HEK293 (cell line): ENCODE results near the gene UFSP1.
A peak's percentile ranks its signal among the peaks of the same experiment; 100 is the strongest.

ENCODE experiments used
- EGR2 ChIP-seq: fragments of 450-650 bp; formaldehyde crosslinking; IDR thresholded peaks from 2 replicates; pipeline ENCODE4 v1.5.1; 2016; ENCODE audit warnings: low read depth, missing biosample characterization, missing genetic modification characterization
- FEZF1 ChIP-seq: fragments of 450-650 bp; formaldehyde crosslinking; IDR thresholded peaks from 2 replicates; pipeline ENCODE4 v1.5.1; 2016; ENCODE audit warnings: missing biosample characterization, missing genetic modification characterization
- GFI1B ChIP-seq: fragments of 450-650 bp; formaldehyde crosslinking; IDR thresholded peaks from 2 replicates; pipeline ENCODE4 v1.5.1; 2016; ENCODE audit warnings: missing biosample characterization, missing genetic modification characterization
- RBAK ChIP-seq: fragments of 450-650 bp; formaldehyde crosslinking; IDR thresholded peaks from 2 replicates; pipeline ENCODE4 v1.5.1; 2016; ENCODE audit warnings: missing biosample characterization, missing genetic modification characterization
- SCRT1 ChIP-seq: fragments of 450-650 bp; formaldehyde crosslinking; IDR thresholded peaks from 2 replicates; pipeline ENCODE4 v1.5.1; 2016; ENCODE audit warnings: missing biosample characterization, missing genetic modification characterization, borderline replicate concordance
- TRIM28 ChIP-seq: IDR thresholded peaks from 2 replicates; pipeline ENCODE4 v1.6.1; 2011; ENCODE audit warnings: low read length, control low read depth, borderline replicate concordance
- ZBTB21 ChIP-seq: fragments of 450-650 bp; formaldehyde crosslinking; IDR thresholded peaks from 2 replicates; pipeline ENCODE4 v1.5.1; 2017; ENCODE audit warnings: missing biosample characterization, missing genetic modification characterization
- ZBTB7A ChIP-seq: fragments of 450-650 bp; formaldehyde crosslinking; IDR thresholded peaks from 2 replicates; pipeline ENCODE4 v1.5.1; 2016; ENCODE audit warnings: low read depth, missing biosample characterization, missing genetic modification characterization
- ZNF121 ChIP-seq: fragments of 450-650 bp; formaldehyde crosslinking; IDR thresholded peaks from 2 replicates; pipeline ENCODE4 v1.5.1; 2016; ENCODE audit warnings: missing biosample characterization, missing genetic modification characterization
- ZNF138 ChIP-seq: fragments of 450-650 bp; formaldehyde crosslinking; IDR thresholded peaks from 2 replicates; pipeline ENCODE4 v1.5.1; 2016; ENCODE audit warnings: missing biosample characterization, missing genetic modification characterization, borderline replicate concordance
- ZNF146 ChIP-seq: fragments of 450-650 bp; formaldehyde crosslinking; IDR thresholded peaks from 2 replicates; pipeline ENCODE4 v1.5.1; 2016; ENCODE audit warnings: missing biosample characterization, missing genetic modification characterization
- ZNF169 ChIP-seq: fragments of 450-650 bp; formaldehyde crosslinking; IDR thresholded peaks from 2 replicates; pipeline ENCODE4 v1.5.1; 2016; ENCODE audit warnings: missing biosample characterization, missing genetic modification characterization
- ZNF223 ChIP-seq: fragments of 450-650 bp; formaldehyde crosslinking; IDR thresholded peaks from 2 replicates; pipeline ENCODE4 v1.5.1; 2016; ENCODE audit warnings: missing biosample characterization, missing genetic modification characterization
- ZNF274 ChIP-seq, 2 experiments: fragments of 200-500 bp in 1 of 2; fragments of 450-650 bp in 1 of 2; sonication (Bioruptor generic) in 1 of 2; formaldehyde crosslinking in 1 of 2; IDR thresholded peaks; 2 replicates each; pipeline versions ENCODE4 v1.5.1 to v1.6.1; 2014 to 2016; ENCODE audit warnings: borderline replicate concordance in 1 of 2, inconsistent platforms in 1 of 2, low read length in 1 of 2, missing biosample characterization in 1 of 2, missing genetic modification characterization in 1 of 2
- ZNF292 ChIP-seq: fragments of 450-650 bp; formaldehyde crosslinking; IDR thresholded peaks from 2 replicates; pipeline ENCODE4 v1.5.1; 2016; ENCODE audit warnings: low read depth, missing biosample characterization, missing genetic modification characterization, borderline replicate concordance
- ZNF335 ChIP-seq: fragments of 450-650 bp; formaldehyde crosslinking; conservative IDR thresholded peaks from 2 replicates; pipeline ENCODE4 v1.5.1; 2016; ENCODE audit warnings: missing biosample characterization, missing genetic modification characterization
- ZNF404 ChIP-seq: fragments of 450-650 bp; formaldehyde crosslinking; IDR thresholded peaks from 2 replicates; pipeline ENCODE4 v1.5.1; 2017; ENCODE audit warnings: missing biosample characterization, missing genetic modification characterization
- ZNF433 ChIP-seq: fragments of 450-650 bp; formaldehyde crosslinking; IDR thresholded peaks from 2 replicates; pipeline ENCODE4 v1.5.1; 2016; ENCODE audit warnings: missing biosample characterization, missing genetic modification characterization, low read depth
- ZNF501 ChIP-seq: fragments of 450-650 bp; formaldehyde crosslinking; IDR thresholded peaks from 2 replicates; pipeline ENCODE4 v1.5.1; 2016; ENCODE audit warnings: missing biosample characterization, missing genetic modification characterization
- ZNF529 ChIP-seq: fragments of 450-650 bp; formaldehyde crosslinking; IDR thresholded peaks from 2 replicates; pipeline ENCODE4 v1.5.1; 2017; ENCODE audit warnings: missing genetic modification characterization, missing biosample characterization; ENCODE audit not compliant: insufficient replicate concordance
- ZNF548 ChIP-seq: fragments of 450-650 bp; formaldehyde crosslinking; IDR thresholded peaks from 2 replicates; pipeline ENCODE4 v1.5.1; 2016; ENCODE audit warnings: missing biosample characterization, missing genetic modification characterization
- ZNF560 ChIP-seq: fragments of 450-650 bp; formaldehyde crosslinking; IDR thresholded peaks from 2 replicates; pipeline ENCODE4 v1.5.1; 2017; ENCODE audit warnings: missing biosample characterization, missing genetic modification characterization, borderline replicate concordance
- ZNF623 ChIP-seq: fragments of 450-650 bp; formaldehyde crosslinking; IDR thresholded peaks from 2 replicates; pipeline ENCODE4 v1.5.1; 2016; ENCODE audit warnings: missing biosample characterization, missing genetic modification characterization
- ZNF629 ChIP-seq: fragments of 450-650 bp; formaldehyde crosslinking; IDR thresholded peaks from 2 replicates; pipeline ENCODE4 v1.5.1; 2017; ENCODE audit warnings: missing biosample characterization, missing genetic modification characterization
- ZNF654 ChIP-seq: fragments of 450-650 bp; formaldehyde crosslinking; IDR thresholded peaks from 2 replicates; pipeline ENCODE4 v1.5.1; 2016; ENCODE audit warnings: low read depth, missing biosample characterization, missing genetic modification characterization
- ZNF670 ChIP-seq: fragments of 450-650 bp; formaldehyde crosslinking; IDR thresholded peaks from 2 replicates; pipeline ENCODE4 v1.5.1; 2016; ENCODE audit warnings: missing biosample characterization, missing genetic modification characterization, low read depth
- ZXDB ChIP-seq: fragments of 450-650 bp; formaldehyde crosslinking; IDR thresholded peaks from 2 replicates; pipeline ENCODE4 v1.5.1; 2016; ENCODE audit warnings: missing biosample characterization, missing genetic modification characterization
- TF ChIP-seq, protein P1 (sequence below): fragments of 450-650 bp; formaldehyde crosslinking; IDR thresholded peaks from 2 replicates; pipeline ENCODE4 v1.5.1; 2016; ENCODE audit warnings: missing biosample characterization, missing genetic modification characterization
- TF ChIP-seq, protein P2 (sequence below): fragments of 450-650 bp; formaldehyde crosslinking; IDR thresholded peaks from 2 replicates; pipeline ENCODE4 v1.5.1; 2016; ENCODE audit warnings: missing biosample characterization, missing genetic modification characterization
- TF ChIP-seq, protein P3 (sequence below): fragments of 450-650 bp; formaldehyde crosslinking; IDR thresholded peaks from 2 replicates; pipeline ENCODE4 v1.5.1; 2016; ENCODE audit warnings: missing biosample characterization, missing genetic modification characterization
- TF ChIP-seq, protein P4 (sequence below): fragments of 450-650 bp; formaldehyde crosslinking; IDR thresholded peaks from 2 replicates; pipeline ENCODE4 v1.5.1; 2016; ENCODE audit warnings: missing biosample characterization, missing genetic modification characterization, low read depth

Gene UFSP1

DNA sequence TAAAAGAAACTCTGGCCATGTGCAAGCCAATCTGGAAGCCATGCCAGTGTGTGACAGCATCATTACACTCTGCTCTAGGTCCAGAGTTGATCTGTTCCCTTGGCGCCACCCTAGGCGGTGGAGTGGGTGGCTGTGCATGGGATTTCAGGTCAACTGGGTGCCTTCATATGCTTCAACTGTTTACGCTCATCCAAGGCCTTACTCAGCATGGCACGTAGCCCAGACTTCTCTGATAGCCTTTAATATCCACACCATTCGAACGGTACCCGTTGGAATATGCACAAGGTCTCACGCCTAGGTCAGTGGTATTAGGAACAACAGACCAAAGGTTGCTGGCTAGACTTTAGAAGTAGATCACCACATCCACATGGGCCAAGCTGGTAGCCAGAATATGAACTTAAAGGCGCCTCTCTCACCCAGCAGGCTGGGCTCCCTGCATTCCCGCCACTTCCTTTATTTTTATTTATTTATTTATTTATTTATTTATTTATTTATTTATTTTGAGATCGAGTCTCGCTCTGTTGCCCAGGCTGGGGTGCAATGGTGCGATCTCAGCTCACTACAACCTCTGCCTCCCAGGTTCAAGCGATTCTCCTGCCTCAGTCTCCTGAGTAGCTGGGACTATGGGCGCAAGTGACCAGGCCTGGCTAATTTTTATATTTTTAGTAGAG lies 24.8 kb upstream of the UFSP1 start (continued):
- TF ChIP-seq ZXDB (tag by site-specific recombination) (peak; percentile 52; the same call in 1 of the 2 replicates), ZNF560 (0 out of 2 replicates have a peak, but pooled peaks have one; percentile 78), ZNF404 (0 out of 2 replicates have a peak, but pooled peaks have one; percentile 26), ZNF529 (tag by site-specific recombination) (no peak), TRIM28 (no peak), ZNF121 (tag by site-specific recombination) (no peak), RBAK (tag by site-specific recombination) (no peak), ZNF169 (tag by site-specific recombination) (no peak), ZNF223 (tag by site-specific recombination) (no peak), GFI1B (tag by site-specific recombination) (no peak), SCRT1 (no peak), ZNF292 (tag by site-specific recombination) (0 out of 2 replicates have a peak, but pooled peaks have one; percentile 46), EGR2 (no peak), ZNF138 (tag by site-specific recombination) (no peak), ZBTB21 (tag by site-specific recombination) (no peak), ZNF548 (tag by site-specific recombination) (no peak), ZNF433 (peak; percentile 80), ZNF654 (tag by site-specific recombination) (peak; percentile 45), ZNF335 (no peak), ZNF501 (tag by site-specific recombination) (0 out of 2 replicates have a peak, but pooled peaks have one; percentile 33), ZNF670 (tag by site-specific recombination) (no peak), ZNF623 (tag by site-specific recombination) (peak; percentile 77), ZBTB7A (tag by site-specific recombination) (no peak), ZNF274 (IDR thresholded peaks at IDR 0.05; ENCODE audit: low read length) (no peak), ZNF274 (tag by site-specific recombination; IDR thresholded peaks at IDR 0.05; ENCODE audit: borderline replicate concordance) (no peak), ZNF629 (tag by site-specific recombination) (peak; percentile 25; the same call in 1 of the 2 replicates), FEZF1 (tag by site-specific recombination) (no peak), ZNF146 (tag by site-specific recombination) (no peak)
- TF ChIP-seq, protein P1, sequence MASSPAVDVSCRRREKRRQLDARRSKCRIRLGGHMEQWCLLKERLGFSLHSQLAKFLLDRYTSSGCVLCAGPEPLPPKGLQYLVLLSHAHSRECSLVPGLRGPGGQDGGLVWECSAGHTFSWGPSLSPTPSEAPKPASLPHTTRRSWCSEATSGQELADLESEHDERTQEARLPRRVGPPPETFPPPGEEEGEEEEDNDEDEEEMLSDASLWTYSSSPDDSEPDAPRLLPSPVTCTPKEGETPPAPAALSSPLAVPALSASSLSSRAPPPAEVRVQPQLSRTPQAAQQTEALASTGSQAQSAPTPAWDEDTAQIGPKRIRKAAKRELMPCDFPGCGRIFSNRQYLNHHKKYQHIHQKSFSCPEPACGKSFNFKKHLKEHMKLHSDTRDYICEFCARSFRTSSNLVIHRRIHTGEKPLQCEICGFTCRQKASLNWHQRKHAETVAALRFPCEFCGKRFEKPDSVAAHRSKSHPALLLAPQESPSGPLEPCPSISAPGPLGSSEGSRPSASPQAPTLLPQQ, result no peak
- TF ChIP-seq, protein P2, sequence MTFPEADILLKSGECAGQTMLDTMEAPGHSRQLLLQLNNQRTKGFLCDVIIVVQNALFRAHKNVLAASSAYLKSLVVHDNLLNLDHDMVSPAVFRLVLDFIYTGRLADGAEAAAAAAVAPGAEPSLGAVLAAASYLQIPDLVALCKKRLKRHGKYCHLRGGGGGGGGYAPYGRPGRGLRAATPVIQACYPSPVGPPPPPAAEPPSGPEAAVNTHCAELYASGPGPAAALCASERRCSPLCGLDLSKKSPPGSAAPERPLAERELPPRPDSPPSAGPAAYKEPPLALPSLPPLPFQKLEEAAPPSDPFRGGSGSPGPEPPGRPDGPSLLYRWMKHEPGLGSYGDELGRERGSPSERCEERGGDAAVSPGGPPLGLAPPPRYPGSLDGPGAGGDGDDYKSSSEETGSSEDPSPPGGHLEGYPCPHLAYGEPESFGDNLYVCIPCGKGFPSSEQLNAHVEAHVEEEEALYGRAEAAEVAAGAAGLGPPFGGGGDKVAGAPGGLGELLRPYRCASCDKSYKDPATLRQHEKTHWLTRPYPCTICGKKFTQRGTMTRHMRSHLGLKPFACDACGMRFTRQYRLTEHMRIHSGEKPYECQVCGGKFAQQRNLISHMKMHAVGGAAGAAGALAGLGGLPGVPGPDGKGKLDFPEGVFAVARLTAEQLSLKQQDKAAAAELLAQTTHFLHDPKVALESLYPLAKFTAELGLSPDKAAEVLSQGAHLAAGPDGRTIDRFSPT (tag by site-specific recombination), result no peak
- TF ChIP-seq, protein P3, sequence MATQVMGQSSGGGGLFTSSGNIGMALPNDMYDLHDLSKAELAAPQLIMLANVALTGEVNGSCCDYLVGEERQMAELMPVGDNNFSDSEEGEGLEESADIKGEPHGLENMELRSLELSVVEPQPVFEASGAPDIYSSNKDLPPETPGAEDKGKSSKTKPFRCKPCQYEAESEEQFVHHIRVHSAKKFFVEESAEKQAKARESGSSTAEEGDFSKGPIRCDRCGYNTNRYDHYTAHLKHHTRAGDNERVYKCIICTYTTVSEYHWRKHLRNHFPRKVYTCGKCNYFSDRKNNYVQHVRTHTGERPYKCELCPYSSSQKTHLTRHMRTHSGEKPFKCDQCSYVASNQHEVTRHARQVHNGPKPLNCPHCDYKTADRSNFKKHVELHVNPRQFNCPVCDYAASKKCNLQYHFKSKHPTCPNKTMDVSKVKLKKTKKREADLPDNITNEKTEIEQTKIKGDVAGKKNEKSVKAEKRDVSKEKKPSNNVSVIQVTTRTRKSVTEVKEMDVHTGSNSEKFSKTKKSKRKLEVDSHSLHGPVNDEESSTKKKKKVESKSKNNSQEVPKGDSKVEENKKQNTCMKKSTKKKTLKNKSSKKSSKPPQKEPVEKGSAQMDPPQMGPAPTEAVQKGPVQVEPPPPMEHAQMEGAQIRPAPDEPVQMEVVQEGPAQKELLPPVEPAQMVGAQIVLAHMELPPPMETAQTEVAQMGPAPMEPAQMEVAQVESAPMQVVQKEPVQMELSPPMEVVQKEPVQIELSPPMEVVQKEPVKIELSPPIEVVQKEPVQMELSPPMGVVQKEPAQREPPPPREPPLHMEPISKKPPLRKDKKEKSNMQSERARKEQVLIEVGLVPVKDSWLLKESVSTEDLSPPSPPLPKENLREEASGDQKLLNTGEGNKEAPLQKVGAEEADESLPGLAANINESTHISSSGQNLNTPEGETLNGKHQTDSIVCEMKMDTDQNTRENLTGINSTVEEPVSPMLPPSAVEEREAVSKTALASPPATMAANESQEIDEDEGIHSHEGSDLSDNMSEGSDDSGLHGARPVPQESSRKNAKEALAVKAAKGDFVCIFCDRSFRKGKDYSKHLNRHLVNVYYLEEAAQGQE, result peak; percentile 47; the same call in 1 of the 2 replicates
- TF ChIP-seq, protein P4, sequence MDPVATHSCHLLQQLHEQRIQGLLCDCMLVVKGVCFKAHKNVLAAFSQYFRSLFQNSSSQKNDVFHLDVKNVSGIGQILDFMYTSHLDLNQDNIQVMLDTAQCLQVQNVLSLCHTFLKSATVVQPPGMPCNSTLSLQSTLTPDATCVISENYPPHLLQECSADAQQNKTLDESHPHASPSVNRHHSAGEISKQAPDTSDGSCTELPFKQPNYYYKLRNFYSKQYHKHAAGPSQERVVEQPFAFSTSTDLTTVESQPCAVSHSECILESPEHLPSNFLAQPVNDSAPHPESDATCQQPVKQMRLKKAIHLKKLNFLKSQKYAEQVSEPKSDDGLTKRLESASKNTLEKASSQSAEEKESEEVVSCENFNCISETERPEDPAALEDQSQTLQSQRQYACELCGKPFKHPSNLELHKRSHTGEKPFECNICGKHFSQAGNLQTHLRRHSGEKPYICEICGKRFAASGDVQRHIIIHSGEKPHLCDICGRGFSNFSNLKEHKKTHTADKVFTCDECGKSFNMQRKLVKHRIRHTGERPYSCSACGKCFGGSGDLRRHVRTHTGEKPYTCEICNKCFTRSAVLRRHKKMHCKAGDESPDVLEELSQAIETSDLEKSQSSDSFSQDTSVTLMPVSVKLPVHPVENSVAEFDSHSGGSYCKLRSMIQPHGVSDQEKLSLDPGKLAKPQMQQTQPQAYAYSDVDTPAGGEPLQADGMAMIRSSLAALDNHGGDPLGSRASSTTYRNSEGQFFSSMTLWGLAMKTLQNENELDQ (tag by site-specific recombination), result no peak
